Esophagus muscularis mucosa (tissue), 4 donors: Measurements from ENCODE around the gene AJAP1. TPM values are rescaled to one million over a fixed set of nuclear protein-coding genes. Genes with fewer than 3 reads are reported as not detected.

ENCODE experiments used
- DNase-seq: peaks from one replicate; pipeline ENCODE4 v3.0.0-alpha.2; 2017; ENCODE audit errors: extremely low spot score
- H3K27ac ChIP-seq, 4 donors: fragments of 200-600 bp; sonication (generic); replicated peaks in 1 of 4; 1 replicate in 3 of 4; 2 replicates in 1 of 4; pipeline ENCODE4 v1.5.1; 2016 to 2019; ENCODE audit warnings: mild to moderate bottlenecking in 1 of 4
- H3K27me3 ChIP-seq, 4 donors: fragments of 200-600 bp; sonication (generic); one replicate each; pipeline versions ENCODE4 v1.5.1 to v1.6.0; 2016 to 2019
- H3K36me3 ChIP-seq, 4 donors: fragments of 200-600 bp; sonication (generic); one replicate each; pipeline ENCODE4 v1.5.1; 2016 to 2019
- H3K4me1 ChIP-seq, 4 donors: fragments of 200-600 bp; sonication (generic); one replicate each; pipeline ENCODE4 v1.5.1; 2016 to 2019
- H3K4me3 ChIP-seq, 4 donors: fragments of 200-600 bp; sonication (generic); 1 replicate in 2 of 4; 2 replicates in 2 of 4; pipeline ENCODE4 v1.5.1; 2016 to 2019; ENCODE audit warnings: mild to moderate bottlenecking in 4 of 4, moderate library complexity in 1 of 4
- H3K9me3 ChIP-seq, 4 donors: fragments of 200-600 bp; sonication (generic); 1 replicate in 3 of 4; 2 replicates in 1 of 4; pipeline ENCODE4 v1.5.1; 2016 to 2019
- CTCF ChIP-seq, 3 experiments: fragments of 200-600 bp in 2 of 3; fragments of 450-650 bp in 1 of 3; sonication (generic) in 2 of 3; IDR thresholded peaks; one replicate each; pipeline ENCODE4 v1.5.1; 2017 to 2019; ENCODE audit warnings: antibody characterized with exemption in 3 of 3, mild to moderate bottlenecking in 2 of 3, moderate library complexity in 1 of 3
- EP300 ChIP-seq: sonication (generic); formaldehyde crosslinking; IDR thresholded peaks from one replicate; pipeline ENCODE4 v1.6.1; 2017; ENCODE audit warnings: antibody characterized with exemption
- POLR2A ChIP-seq: fragments of 450-650 bp; IDR thresholded peaks from one replicate; pipeline ENCODE4 v1.6.1; 2017; ENCODE audit warnings: antibody characterized with exemption, moderate library complexity, mild to moderate bottlenecking, low read depth
- POLR2AphosphoS5 ChIP-seq, 2 donors: sonication (generic); formaldehyde crosslinking; IDR thresholded peaks; one replicate each; pipeline ENCODE4 v1.6.1; 2017; ENCODE audit warnings: antibody characterized with exemption in 2 of 2
- WGBS: methylation state at CpG from one replicate; pipeline ENCODE4 v1.1.5; 2018; 5-methylcytosine and 5-hydroxymethylcytosine counted together
- intact Hi-C: fragments of 100-400 bp; cut with DNase I; formaldehyde crosslinking; loops from one replicate; pipeline ENCODE4 v1.15.1; 2023
- total RNA-seq, 4 donors: library from RNA; depleted of rRNA; stranded (reverse); fragments of >200 nt; gene quantifications; one replicate each; pipeline versions ENCODE4 v1.1.0 to v1.2.1, GENCODE V29; 2016

Gene AJAP1
- total RNA-seq = under 1 TPM; 0.40 to 0.84 (median 0.54) TPM

DNA sequence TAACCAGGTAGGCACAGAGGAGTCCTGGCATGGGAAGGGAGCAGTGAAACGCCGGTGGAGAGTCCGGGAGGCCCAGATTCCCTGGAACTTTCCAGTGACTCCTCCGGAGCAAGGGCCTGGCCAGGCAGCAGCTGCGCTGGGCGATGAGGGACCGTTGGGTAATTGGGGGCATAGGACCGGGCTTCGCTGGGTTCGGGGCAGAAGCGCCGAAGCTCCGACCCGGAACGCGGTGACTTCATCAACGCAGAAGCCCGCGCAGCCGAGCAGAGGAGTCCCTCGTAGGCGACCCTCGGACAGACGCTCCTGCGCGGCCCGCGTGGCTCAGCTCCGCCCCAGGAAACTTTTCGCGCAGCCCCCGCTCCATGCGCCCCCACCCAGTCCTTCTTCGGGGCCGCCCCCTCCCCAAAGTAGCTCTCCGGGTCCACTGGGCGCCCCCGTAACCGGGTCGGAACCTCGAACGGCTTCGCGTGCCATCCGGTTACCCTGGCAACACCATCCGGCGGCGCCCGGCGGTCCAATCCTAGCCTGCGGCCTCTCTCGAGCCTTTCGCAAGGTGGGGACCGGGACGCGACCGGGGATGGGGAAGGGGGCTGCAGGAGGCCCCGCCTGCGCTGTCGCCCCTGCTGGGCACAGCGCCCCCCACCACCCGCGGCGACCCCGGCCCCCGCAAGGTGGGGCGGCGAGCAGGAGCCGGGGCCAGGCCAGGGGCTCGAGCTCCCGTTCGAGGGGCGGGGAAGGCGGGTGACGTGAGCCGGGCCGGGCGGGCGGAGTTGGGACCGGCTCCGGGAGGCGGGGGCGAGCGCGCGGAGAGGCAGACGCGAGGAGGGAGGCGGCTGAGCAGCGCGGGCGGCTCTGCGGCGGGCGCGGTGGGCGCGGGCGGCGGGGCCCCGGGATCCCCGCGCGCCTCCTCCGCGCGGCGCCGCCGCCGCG is at the start of gene AJAP1:
Gene AJAP1, plus strand, starts transcription at position 814 of the 930 bp plus-strand sequence. CDS start 817 bp downstream, outside the sequence.
- WGBS = 8% methylated on average over 16 of the region's 112 CpGs
- peaks cover 0 to 96% (median 37%) of the 10 kb centered on the region in 4 donors for H3K27me3 ChIP-seq

DNA sequence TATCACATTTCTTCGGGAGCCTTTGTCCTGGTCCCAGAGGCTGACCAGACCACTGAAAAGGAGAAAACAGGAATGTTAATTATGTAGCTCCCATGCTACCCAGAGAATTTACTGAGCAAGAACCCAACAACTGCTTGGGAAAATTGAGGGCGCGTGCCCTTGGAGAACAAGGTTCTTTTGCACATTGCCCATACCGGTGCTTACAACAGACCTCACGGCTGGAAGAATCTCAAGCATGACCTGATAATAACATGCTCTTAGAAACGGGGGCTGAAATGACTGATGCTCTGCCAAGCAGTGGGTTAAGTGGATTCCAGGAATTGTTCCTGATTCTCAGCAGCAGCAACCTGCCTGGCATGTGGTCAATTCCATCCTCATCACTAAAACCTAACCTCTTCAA is 49.3 kb upstream of the AJAP1 start:
- H3K9me3 ChIP-seq = peaks cover 0 to 14% (median 12%) of the 10 kb centered on the region in 4 donors
- no peaks in the 10 kb centered on the region for H3K36me3 ChIP-seq
- H3K27me3 ChIP-seq = peaks cover 0 to 84% (median 3%) of the 10 kb centered on the region in 4 donors
- intact Hi-C loops = no loop called here
- TF ChIP-seq EP300 = no peak
- 56% methylated on average over 5 of the region's 6 CpGs for WGBS
- no peak overlapping the region for H3K4me3 ChIP-seq
- DNase-seq = no peak
- no peak overlapping the region for H3K27ac ChIP-seq
- H3K4me1 ChIP-seq = no peaks in the 10 kb centered on the region

More for the DNA sequence above, at the start of gene AJAP1:
- DNase-seq = no peak
- intact Hi-C loops = no loop called here
- Histone ChIP-seq H3K27ac (no peak within 1 kb of the TSS), H3K4me3 (peak within 1 kb of the TSS; percentile 32 to 51 (median 38)), H3K4me1 (peaks cover 13 to 47% (median 36%) of the 10 kb centered on the region in 4 donors), H3K36me3 (no peaks in the 10 kb centered on the region), H3K9me3 (no peaks in the 10 kb centered on the region)
- TF ChIP-seq EP300 (no peak), POLR2A (no peak), CTCF (IDR thresholded peaks at IDR 0.05) (no peak), POLR2AphosphoS5 (IDR thresholded peaks at IDR 0.05) (no peak)

GRCh38 chr1:4611563-4612341 is 42.7 kb upstream of the AJAP1 start:
- H3K9me3 ChIP-seq = peaks cover 0 to 24% (median 21%) of the 10 kb centered on the region in 4 donors
- no peak overlapping the region for H3K4me3 ChIP-seq
- H3K36me3 ChIP-seq = no peaks in the 10 kb centered on the region
- intact Hi-C loops = no loop called here
- 82% methylated on average over 24 of the region's 24 CpGs for WGBS
- no peaks in the 10 kb centered on the region for H3K4me1 ChIP-seq
- H3K27ac ChIP-seq = no peak overlapping the region
- no peak for DNase-seq
- no peak for TF ChIP-seq CTCF (IDR thresholded peaks at IDR 0.05)
- no peak for TF ChIP-seq POLR2A
- TF ChIP-seq POLR2AphosphoS5 (IDR thresholded peaks at IDR 0.05) = no peak
- no peak for TF ChIP-seq EP300
- H3K27me3 ChIP-seq = peaks cover 0 to 33% (median 0%) of the 10 kb centered on the region in 4 donors

DNA sequence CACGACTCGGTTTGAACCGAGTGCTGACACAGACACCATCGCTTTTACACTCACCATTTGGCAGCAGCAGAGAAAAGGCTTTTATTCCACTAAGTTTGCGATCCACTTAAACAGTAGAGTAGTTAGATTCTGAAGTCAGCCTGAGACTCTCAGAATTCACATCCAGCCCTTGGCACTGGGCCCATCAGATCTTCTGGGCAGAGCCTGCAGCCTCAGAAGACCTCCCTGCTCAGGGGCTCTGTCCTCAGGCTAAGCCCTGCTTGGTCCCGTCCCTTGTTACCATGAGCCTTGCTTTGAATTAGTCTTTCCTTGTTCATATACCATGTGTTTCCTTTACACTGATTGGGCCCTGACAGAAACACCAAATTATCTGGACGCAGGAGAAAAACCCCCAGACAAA is 41.4 kb upstream of the AJAP1 start:
- DNase-seq = no peak
- H3K4me1 ChIP-seq = no peaks in the 10 kb centered on the region
- no peak overlapping the region for H3K27ac ChIP-seq
- no peak overlapping the region for H3K4me3 ChIP-seq
- H3K27me3 ChIP-seq = peaks cover 0 to 23% (median 0%) of the 10 kb centered on the region in 4 donors
- WGBS = 48% methylated on average over 7 of the region's 7 CpGs
- no peaks in the 10 kb centered on the region for H3K36me3 ChIP-seq
- intact Hi-C loops = no loop called here
- no peak for TF ChIP-seq POLR2AphosphoS5 (IDR thresholded peaks at IDR 0.05)
- TF ChIP-seq EP300 = no peak
- no peak for TF ChIP-seq CTCF (IDR thresholded peaks at IDR 0.05)
- peaks cover 0 to 24% (median 21%) of the 10 kb centered on the region in 4 donors for H3K9me3 ChIP-seq
